Measurements from ENCODE around the gene GHR.

GHR gene

GRCh38 chr5:42557689-42558088 lies 134.4 kb downstream of the GHR start:
- no peak for TF ChIP-seq CTCF (IDR thresholded peaks at IDR 0.05; ENCODE audit: borderline replicate concordance, insufficient read depth, low read depth, low read length)
- no peak overlapping the region for H3K4me3 ChIP-seq (ENCODE audit: low read depth, low read length)

GRCh38 chr5:42561656-42562055 lies 138.4 kb downstream of the GHR start:
- TF ChIP-seq CTCF (IDR thresholded peaks at IDR 0.05; ENCODE audit: borderline replicate concordance, insufficient read depth, low read depth, low read length): no peak

GRCh38 chr5:42564689-42565356 lies 141.6 kb downstream of the GHR start:
- TF ChIP-seq CTCF (IDR thresholded peaks at IDR 0.05; ENCODE audit: borderline replicate concordance, insufficient read depth, low read depth, low read length): no peak
- H3K4me3 ChIP-seq (ENCODE audit: low read depth, low read length): no peak overlapping the region

More at GRCh38 chr5:42561656-42562055, 138.4 kb downstream of the GHR start:
- no peak overlapping the region for H3K4me3 ChIP-seq (ENCODE audit: low read depth, low read length)

- no peak overlapping the region for H3K4me3 ChIP-seq (ENCODE audit: low read depth, low read length)
- TF ChIP-seq CTCF (IDR thresholded peaks at IDR 0.05; ENCODE audit: borderline replicate concordance, insufficient read depth, low read depth, low read length): no peak
These were observed 143.5 kb downstream of the GHR start for GRCh38 chr5:42566652-42567295.

GRCh38 chr5:42569325-42569724 lies 146.1 kb downstream of the GHR start:
- no peak for TF ChIP-seq CTCF (IDR thresholded peaks at IDR 0.05; ENCODE audit: borderline replicate concordance, insufficient read depth, low read depth, low read length)
- H3K4me3 ChIP-seq (ENCODE audit: low read depth, low read length): no peak overlapping the region

- no peak for TF ChIP-seq CTCF (IDR thresholded peaks at IDR 0.05; ENCODE audit: borderline replicate concordance, insufficient read depth, low read depth, low read length)
- no peak overlapping the region for H3K4me3 ChIP-seq (ENCODE audit: low read depth, low read length)
These were observed 146.8 kb downstream of the GHR start for GRCh38 chr5:42569953-42570548.

All from GM12875 (cell line).